A673 (cell line): ENCODE results near the gene CD6.

Source experiments
- CTCF ChIP-seq: fragments of 300-800, 200-600 bp; sonication (generic); conservative IDR thresholded peaks from 2 replicates; pipeline ENCODE4 v1.5.1; 2017; ENCODE audit warnings: low read depth, mild to moderate bottlenecking, antibody characterized with exemption, low read length, moderate library complexity, mixed read lengths
- EZH2 ChIP-seq: fragments of 200-600 bp; sonication (generic); IDR thresholded peaks from 2 replicates; pipeline ENCODE4 v1.6.1; 2017; ENCODE audit warnings: borderline replicate concordance, low read depth, mild to moderate bottlenecking, mixed read lengths, antibody characterized with exemption, low read length; ENCODE audit not compliant: poor library complexity, severe bottlenecking

- TF ChIP-seq EZH2 (no peak), CTCF (no peak)
Observed at GRCh38 chr11:60957188-60957587, 14.3 kb upstream of the CD6 start.
